Subcutaneous adipose tissue (tissue), 4 donors: ENCODE results near the gene CFAP99. TPM values are rescaled to one million over a fixed set of nuclear protein-coding genes. Genes with fewer than 3 reads are reported as not detected.

ENCODE experiments used
- total RNA-seq, 4 donors: library from RNA; depleted of rRNA; stranded (reverse); fragments of >200 nt; gene quantifications; one replicate each; pipeline ENCODE4 v1.1.0, GENCODE V29; 2016
- TF ChIP-seq, protein P1 (sequence below): fragments of 450-650 bp; IDR thresholded peaks from one replicate; pipeline ENCODE4 v1.5.1; 2016; ENCODE audit warnings: low read depth, mild to moderate bottlenecking, control low read depth, antibody characterized with exemption, moderate library complexity

The CFAP99 gene
- not detected for total RNA-seq

DNA sequence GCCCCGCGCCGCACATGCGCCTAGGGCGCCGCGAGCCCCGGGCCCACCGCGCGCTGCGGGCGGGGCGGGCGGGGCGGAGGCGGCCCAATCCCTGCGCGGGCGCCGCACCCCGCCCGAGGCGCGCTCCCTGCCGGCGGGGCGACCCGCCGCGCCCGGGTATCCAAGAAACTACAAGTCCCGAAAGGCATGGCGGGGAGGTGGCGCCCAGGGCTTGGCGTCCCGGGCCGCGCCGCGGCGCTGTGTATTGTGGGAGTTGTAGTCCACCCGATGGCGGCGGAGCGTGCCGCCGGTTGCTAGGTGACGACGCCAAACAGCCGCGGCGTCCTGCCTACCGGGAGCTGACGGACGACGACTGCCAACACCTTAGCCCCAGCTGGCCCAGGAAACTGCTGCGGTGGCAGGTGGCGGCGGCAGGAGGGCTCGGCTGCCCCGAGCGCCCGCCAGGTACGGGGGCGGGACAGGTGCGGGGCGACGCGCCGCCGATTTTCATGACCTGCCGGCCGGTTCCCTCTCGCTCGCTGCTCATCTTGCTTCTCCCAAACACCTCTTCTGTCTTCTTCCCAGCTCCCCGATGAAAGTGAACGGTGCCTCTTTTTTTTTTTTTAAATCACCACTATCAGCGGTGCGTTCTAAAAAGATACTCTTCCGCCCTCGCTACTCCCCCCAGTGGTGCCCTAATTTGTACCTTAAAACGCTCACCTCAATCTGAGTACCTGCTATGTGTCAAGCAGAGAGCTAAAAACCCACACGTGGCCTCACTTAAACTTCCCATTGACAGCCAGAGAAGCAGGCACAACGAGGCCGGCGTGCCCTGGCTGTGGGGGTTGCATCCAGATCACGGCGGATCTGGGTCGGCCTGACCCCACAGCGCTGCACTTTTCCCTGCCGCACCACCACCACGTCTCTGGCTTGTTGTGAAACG, at the start of gene CFAP99:
CFAP99 (plus strand) TSS at position 306 of the 922 bp plus-strand sequence.
- TF ChIP-seq, protein P1, sequence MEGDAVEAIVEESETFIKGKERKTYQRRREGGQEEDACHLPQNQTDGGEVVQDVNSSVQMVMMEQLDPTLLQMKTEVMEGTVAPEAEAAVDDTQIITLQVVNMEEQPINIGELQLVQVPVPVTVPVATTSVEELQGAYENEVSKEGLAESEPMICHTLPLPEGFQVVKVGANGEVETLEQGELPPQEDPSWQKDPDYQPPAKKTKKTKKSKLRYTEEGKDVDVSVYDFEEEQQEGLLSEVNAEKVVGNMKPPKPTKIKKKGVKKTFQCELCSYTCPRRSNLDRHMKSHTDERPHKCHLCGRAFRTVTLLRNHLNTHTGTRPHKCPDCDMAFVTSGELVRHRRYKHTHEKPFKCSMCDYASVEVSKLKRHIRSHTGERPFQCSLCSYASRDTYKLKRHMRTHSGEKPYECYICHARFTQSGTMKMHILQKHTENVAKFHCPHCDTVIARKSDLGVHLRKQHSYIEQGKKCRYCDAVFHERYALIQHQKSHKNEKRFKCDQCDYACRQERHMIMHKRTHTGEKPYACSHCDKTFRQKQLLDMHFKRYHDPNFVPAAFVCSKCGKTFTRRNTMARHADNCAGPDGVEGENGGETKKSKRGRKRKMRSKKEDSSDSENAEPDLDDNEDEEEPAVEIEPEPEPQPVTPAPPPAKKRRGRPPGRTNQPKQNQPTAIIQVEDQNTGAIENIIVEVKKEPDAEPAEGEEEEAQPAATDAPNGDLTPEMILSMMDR = no peak

DNA sequence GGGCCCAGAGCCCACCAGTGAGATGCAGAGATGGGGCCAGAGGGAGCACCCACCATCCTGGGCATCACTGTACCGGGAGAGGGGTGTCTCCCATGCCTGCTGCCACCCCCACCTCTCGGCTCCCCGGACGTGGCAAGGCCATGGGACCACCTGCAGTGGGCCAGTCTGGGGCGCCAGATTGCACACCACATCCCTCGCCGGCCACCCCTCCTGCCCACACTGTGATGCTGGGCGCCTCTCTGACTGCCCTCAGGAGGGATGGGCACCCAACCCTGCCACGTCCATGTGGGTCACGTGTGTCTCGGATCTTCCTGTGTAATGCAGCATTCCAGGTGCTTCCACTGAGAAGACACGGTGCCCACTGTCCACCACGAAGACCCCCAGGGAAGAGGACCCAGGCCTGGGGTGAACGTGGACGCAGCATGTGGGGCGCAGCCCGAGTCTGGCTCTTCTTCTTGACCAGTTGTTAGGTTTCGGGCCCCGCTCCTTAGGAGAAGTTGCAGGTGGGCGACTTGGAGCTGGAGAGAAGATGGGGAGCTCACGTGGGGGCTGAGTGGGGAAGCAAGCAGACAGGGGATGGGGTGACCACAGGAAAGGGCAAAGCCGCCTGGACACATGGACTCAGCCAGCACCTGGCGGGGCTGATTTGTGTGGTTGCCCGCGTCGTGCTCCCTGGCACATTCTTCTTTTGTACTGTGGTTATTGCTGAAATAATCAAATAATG, 48.0 kb upstream of the CFAP99 start:
- TF ChIP-seq, protein P1 = no peak

DNA sequence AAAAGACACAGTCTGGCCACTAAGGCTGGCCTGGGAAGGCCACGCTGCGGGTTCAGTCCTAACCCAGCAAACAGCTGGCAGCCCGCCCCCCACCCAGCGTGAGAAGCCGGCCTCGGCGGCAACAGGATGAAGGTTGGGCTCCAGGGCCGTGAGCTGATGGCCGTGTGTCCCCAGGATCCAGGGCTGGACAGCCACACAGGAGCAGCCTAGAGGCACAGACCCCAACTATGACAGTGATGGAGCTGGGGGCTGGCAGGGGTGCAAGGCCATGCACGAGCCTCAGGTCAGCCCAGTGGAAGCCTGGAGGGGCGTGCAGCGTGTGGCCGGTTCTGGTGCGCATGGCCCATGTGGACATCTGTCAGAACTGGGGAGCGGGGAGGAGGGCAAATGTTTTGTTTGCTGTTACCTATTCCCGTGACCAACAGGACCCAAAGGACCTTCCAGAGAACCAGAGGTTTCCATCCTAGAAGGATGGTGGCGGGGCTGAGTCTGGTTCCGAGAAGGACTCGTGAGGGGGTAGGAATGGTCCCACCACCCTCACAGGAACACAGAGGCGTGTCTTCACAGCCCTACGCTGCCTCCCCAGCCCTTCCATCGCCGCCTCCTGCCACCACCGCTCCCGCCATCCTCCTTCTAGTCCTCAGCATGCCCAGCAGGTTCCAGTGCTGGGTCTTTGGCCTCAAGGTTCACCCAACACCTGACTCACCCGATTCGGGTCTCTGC, 46.8 kb upstream of the CFAP99 start:
- TF ChIP-seq, protein P1 = no peak

DNA sequence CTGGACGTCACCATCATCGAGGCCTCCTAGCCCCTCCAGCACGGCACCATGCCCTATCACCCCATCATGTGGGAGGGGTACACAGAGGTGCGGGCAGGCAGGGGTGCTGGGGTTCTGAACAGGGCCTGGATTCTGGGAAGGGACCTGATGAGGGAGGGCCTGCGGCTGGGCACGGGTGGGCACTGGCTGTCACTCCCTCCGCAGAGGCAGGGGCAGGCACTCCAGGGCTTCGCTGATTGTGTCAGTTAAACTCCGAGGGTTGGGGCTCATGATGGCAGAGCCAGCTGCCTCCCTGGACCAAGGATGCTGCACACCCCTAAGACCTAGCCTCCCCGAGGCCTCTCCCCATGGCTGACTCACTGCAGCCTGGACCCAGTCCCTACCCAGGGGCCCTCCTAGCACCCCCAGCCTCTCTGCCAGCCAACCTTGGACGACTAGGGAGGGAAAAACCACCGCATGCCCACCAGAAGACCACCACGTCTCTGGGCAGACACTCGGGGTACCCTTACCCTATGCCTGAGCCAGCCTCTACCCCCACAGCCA, 46.2 kb upstream of the CFAP99 start:
- TF ChIP-seq, protein P1 = no peak

DNA sequence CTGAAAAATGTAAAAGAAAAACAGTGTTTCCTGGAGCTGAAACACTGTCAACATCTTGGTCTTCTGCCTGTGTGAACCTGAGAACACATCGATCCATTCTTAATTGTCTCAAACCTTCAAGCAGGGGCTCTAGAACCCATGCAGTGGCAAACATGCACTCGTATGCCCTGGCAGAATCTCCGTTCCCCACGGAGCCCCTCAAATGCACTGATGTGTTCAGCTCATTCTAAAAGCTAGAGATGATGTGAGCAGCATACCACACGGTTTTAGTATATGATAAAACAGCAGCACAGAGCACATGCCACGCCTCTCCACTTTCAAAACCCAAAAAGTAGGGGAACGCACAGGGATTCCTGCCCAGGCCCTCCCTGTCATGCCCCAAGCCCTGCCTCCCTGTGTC, 45.2 kb upstream of the CFAP99 start:
- TF ChIP-seq, protein P1 = no peak

DNA sequence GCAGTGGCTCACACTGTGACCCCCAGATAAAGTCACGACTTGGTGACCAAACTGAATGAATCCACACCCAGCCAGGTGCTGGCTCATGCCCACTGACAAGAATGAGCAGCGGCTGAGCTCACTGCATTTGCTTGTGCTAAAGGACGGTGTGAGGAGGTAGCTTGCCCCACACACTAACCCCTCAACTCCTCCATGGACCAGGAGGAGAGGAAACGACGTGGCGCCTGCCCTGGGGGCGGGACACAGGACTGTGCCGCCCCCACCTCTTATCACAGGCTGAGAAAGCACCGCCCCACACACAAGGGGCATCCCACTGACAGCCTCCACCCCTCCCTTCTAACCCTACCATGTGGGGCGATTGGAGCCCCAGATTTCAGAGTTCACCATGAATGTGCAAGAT, 43.3 kb upstream of the CFAP99 start:
- TF ChIP-seq, protein P1 = no peak
